Measurements from ENCODE around the gene EGR4. TPM values are rescaled to one million over a fixed set of nuclear protein-coding genes. Genes with fewer than 3 reads are reported as not detected.

Gene EGR4
- not detected for total RNA-seq

- peaks cover 27 to 30% of the 10 kb centered on the region in 2 donors for H3K27me3 ChIP-seq
- no peaks in the 10 kb centered on the region for H3K9me3 ChIP-seq
- no peak for DNase-seq
- no peak within 1 kb of the TSS for H3K27ac ChIP-seq
- TF ChIP-seq CTCF (IDR thresholded peaks at IDR 0.05) (no peak), POLR2A (IDR thresholded peaks at IDR 0.05) (no peak)
- no peaks in the 10 kb centered on the region for H3K36me3 ChIP-seq
- intact Hi-C loops (cut with DNase I; ENCODE audit: low total_unique reads) = no loop called here
- peaks cover 0 to 20% of the 10 kb centered on the region in 2 donors for H3K4me1 ChIP-seq
- H3K4me3 ChIP-seq = no peak within 1 kb of the TSS
Observed at GRCh38 chr2:73293534-73294171, at the start of gene EGR4. EGR4 (minus strand) TSS chr2:73293548; CDS start chr2:73293317, 231 bp downstream.

GRCh38 chr2:73341039-73341438 lies 47.7 kb upstream of the EGR4 start:
- no peaks in the 10 kb centered on the region for H3K4me1 ChIP-seq
- no peak overlapping the region for H3K4me3 ChIP-seq
- TF ChIP-seq POLR2A (IDR thresholded peaks at IDR 0.05) (no peak), CTCF (IDR thresholded peaks at IDR 0.05) (no peak)
- DNase-seq = no peak
- H3K27ac ChIP-seq = no peak overlapping the region
- no peaks in the 10 kb centered on the region for H3K9me3 ChIP-seq
- intact Hi-C loops (cut with DNase I; ENCODE audit: low total_unique reads) = no loop called here
- no peaks in the 10 kb centered on the region for H3K36me3 ChIP-seq
- H3K27me3 ChIP-seq = no peaks in the 10 kb centered on the region

GRCh38 chr2:73339201-73339600 lies 45.9 kb upstream of the EGR4 start:
- no peaks in the 10 kb centered on the region for H3K4me1 ChIP-seq
- no peak overlapping the region for H3K4me3 ChIP-seq
- H3K27me3 ChIP-seq = no peaks in the 10 kb centered on the region
- no peak for DNase-seq
- no peaks in the 10 kb centered on the region for H3K36me3 ChIP-seq
- H3K9me3 ChIP-seq = peaks cover 0 to 6% of the 10 kb centered on the region in 2 donors
- no peak for TF ChIP-seq POLR2A (IDR thresholded peaks at IDR 0.05)
- no peak for TF ChIP-seq CTCF (IDR thresholded peaks at IDR 0.05)
- intact Hi-C loops (cut with DNase I; ENCODE audit: low total_unique reads) = no loop called here
- no peak overlapping the region for H3K27ac ChIP-seq

- intact Hi-C loops (cut with DNase I; ENCODE audit: low total_unique reads) = no loop called here
- no peak for DNase-seq
Observed at GRCh38 chr2:73337828-73338227, 44.5 kb upstream of the EGR4 start.

More at GRCh38 chr2:73337828-73338227, 44.5 kb upstream of the EGR4 start:
- Histone ChIP-seq H3K27ac (no peak overlapping the region), H3K4me1 (no peaks in the 10 kb centered on the region), H3K9me3 (peaks cover 0 to 6% of the 10 kb centered on the region in 2 donors), H3K36me3 (no peaks in the 10 kb centered on the region), H3K27me3 (no peaks in the 10 kb centered on the region), H3K4me3 (no peak overlapping the region)
- TF ChIP-seq POLR2A (IDR thresholded peaks at IDR 0.05) = no peak
- no peak for TF ChIP-seq CTCF (IDR thresholded peaks at IDR 0.05)

All from uterus (tissue), 4 donors.